Effector memory CD8-positive, alpha-beta T cell (primary cell): ENCODE results near the gene PBLD.
"Not testable (repeated sequence)": the region's sequence is repeated elsewhere in the genome, so short reads cannot be mapped to it uniquely, and the experiment has no call there.

Experiments used
- ATAC-seq: fragments of 150-1000 bp; cut with Tn5 transposase; replicated peaks from 2 replicates; pipeline ENCODE4 v1.10.0; 2021; ENCODE audit warnings: mild to moderate bottlenecking, moderate library complexity
- DNase-seq, 3 experiments: peaks; one replicate each; pipeline ENCODE4 v3.0.0; 2021
- H3K27ac Mint-ChIP-seq, 2 donors: one replicate each; pipeline ENCODE4 v1.8.0; 2022; ENCODE audit warnings: mild to moderate bottlenecking in 2 of 2, mixed read lengths in 2 of 2, moderate library complexity in 2 of 2
- H3K27me3 Mint-ChIP-seq, 2 donors: one replicate each; pipeline ENCODE4 v1.8.0; 2022; ENCODE audit warnings: mixed read lengths in 2 of 2
- H3K36me3 Mint-ChIP-seq: one replicate; pipeline ENCODE4 v1.8.0; 2022; ENCODE audit warnings: mild to moderate bottlenecking, moderate library complexity, mixed read lengths; ENCODE audit not compliant: insufficient read depth
- H3K4me1 Mint-ChIP-seq, 2 donors: one replicate each; pipeline ENCODE4 v1.8.0; 2022; ENCODE audit warnings: low read depth in 2 of 2, mixed read lengths in 2 of 2
- H3K4me3 Mint-ChIP-seq, 2 donors: one replicate each; pipeline ENCODE4 v1.8.0; 2022; ENCODE audit warnings: mild to moderate bottlenecking in 2 of 2, mixed read lengths in 2 of 2, moderate library complexity in 2 of 2
- H3K9me3 Mint-ChIP-seq, 2 donors: one replicate each; pipeline ENCODE4 v1.8.0; 2022; ENCODE audit warnings: mixed read lengths in 2 of 2

The PBLD gene

GRCh38 chr10:68280758-68281157 is 52.0 kb downstream of the PBLD start:
- ATAC-seq, result no peak
- H3K9me3 Mint-ChIP-seq, result no peaks in the 10 kb centered on the region
- H3K4me3 Mint-ChIP-seq, result no peak overlapping the region
- H3K27ac Mint-ChIP-seq, result peak overlapping the region in 1 of 2 donors; percentile 44
- no peaks in the 10 kb centered on the region for H3K36me3 Mint-ChIP-seq
- DNase-seq, result no peak
- no peaks in the 10 kb centered on the region for H3K27me3 Mint-ChIP-seq
- peaks cover 0 to 5% of the 10 kb centered on the region in 2 donors for H3K4me1 Mint-ChIP-seq

- not testable (repeated sequence) for H3K4me3 Mint-ChIP-seq, DNase-seq, ATAC-seq, H3K27ac Mint-ChIP-seq, H3K4me1 Mint-ChIP-seq, H3K9me3 Mint-ChIP-seq, H3K27me3 Mint-ChIP-seq, H3K36me3 Mint-ChIP-seq
Measured at GRCh38 chr10:68278906-68279753, 53.6 kb downstream of the PBLD start.

GRCh38 chr10:68277814-68278213 is 54.9 kb downstream of the PBLD start:
- H3K27ac Mint-ChIP-seq, H3K4me3 Mint-ChIP-seq, H3K36me3 Mint-ChIP-seq, H3K9me3 Mint-ChIP-seq, DNase-seq, H3K27me3 Mint-ChIP-seq, H3K4me1 Mint-ChIP-seq, ATAC-seq: not testable (repeated sequence)

GRCh38 chr10:68276224-68276623 is 56.5 kb downstream of the PBLD start:
- H3K4me3 Mint-ChIP-seq, result no peak overlapping the region
- no peak overlapping the region for H3K27ac Mint-ChIP-seq
- H3K9me3 Mint-ChIP-seq, result no peaks in the 10 kb centered on the region
- peaks cover 5% of the 10 kb centered on the region in 2 donors for H3K27me3 Mint-ChIP-seq
- ATAC-seq, result no peak
- peaks cover 0 to 5% of the 10 kb centered on the region in 2 donors for H3K4me1 Mint-ChIP-seq
- no peaks in the 10 kb centered on the region for H3K36me3 Mint-ChIP-seq
- DNase-seq, result no peak

GRCh38 chr10:68275600-68276126 is 57.1 kb downstream of the PBLD start:
- Mint-ChIP-seq H3K36me3 (no peaks in the 10 kb centered on the region), H3K27ac (no peak overlapping the region), H3K4me3 (no peak overlapping the region), H3K27me3 (peaks cover 9 to 11% of the 10 kb centered on the region in 2 donors), H3K9me3 (no peaks in the 10 kb centered on the region), H3K4me1 (peaks cover 0 to 5% of the 10 kb centered on the region in 2 donors)
- DNase-seq (no peak), ATAC-seq (no peak)

GRCh38 chr10:68272833-68273232 is 59.9 kb downstream of the PBLD start:
- no peak for DNase-seq
- Mint-ChIP-seq H3K27ac (no peak overlapping the region), H3K4me3 (no peak overlapping the region), H3K4me1 (peaks cover 0 to 5% of the 10 kb centered on the region in 2 donors), H3K27me3 (peaks cover 21 to 31% of the 10 kb centered on the region in 2 donors), H3K9me3 (no peaks in the 10 kb centered on the region), H3K36me3 (no peaks in the 10 kb centered on the region)
- ATAC-seq, result no peak

GRCh38 chr10:68271196-68271882 is 61.4 kb downstream of the PBLD start:
- Mint-ChIP-seq H3K27me3 (peaks cover 29 to 31% of the 10 kb centered on the region in 2 donors), H3K4me1 (peaks cover 0 to 5% of the 10 kb centered on the region in 2 donors), H3K36me3 (no peaks in the 10 kb centered on the region), H3K27ac (no peak overlapping the region), H3K9me3 (no peaks in the 10 kb centered on the region), H3K4me3 (no peak overlapping the region)
- DNase-seq (no peak), ATAC-seq (no peak)

GRCh38 chr10:68269562-68270290 is 63.0 kb downstream of the PBLD start:
- Mint-ChIP-seq H3K4me3 (no peak overlapping the region), H3K27me3 (peaks cover 29 to 31% of the 10 kb centered on the region in 2 donors), H3K36me3 (no peaks in the 10 kb centered on the region), H3K27ac (no peak overlapping the region), H3K4me1 (no peaks in the 10 kb centered on the region), H3K9me3 (no peaks in the 10 kb centered on the region)
- ATAC-seq (no peak), DNase-seq (no peak)

- Mint-ChIP-seq H3K4me3 (no peak overlapping the region), H3K27ac (no peak overlapping the region), H3K27me3 (peaks cover 0 to 12% of the 10 kb centered on the region in 2 donors), H3K4me1 (no peaks in the 10 kb centered on the region), H3K36me3 (peaks cover 3% of the 10 kb centered on the region), H3K9me3 (no peaks in the 10 kb centered on the region)
- no peak for DNase-seq
- no peak for ATAC-seq
Measured at GRCh38 chr10:68261132-68261856, 71.4 kb downstream of the PBLD start.

- no peak overlapping the region for H3K27ac Mint-ChIP-seq
- peaks cover 7 to 16% of the 10 kb centered on the region in 2 donors for H3K27me3 Mint-ChIP-seq
- H3K9me3 Mint-ChIP-seq, result no peaks in the 10 kb centered on the region
- peaks cover 3% of the 10 kb centered on the region for H3K36me3 Mint-ChIP-seq
- H3K4me3 Mint-ChIP-seq, result no peak overlapping the region
- DNase-seq (no peak), ATAC-seq (no peak)
- no peaks in the 10 kb centered on the region for H3K4me1 Mint-ChIP-seq
Measured at GRCh38 chr10:68253346-68253745, 79.4 kb downstream of the PBLD start.

- ATAC-seq (no peak), DNase-seq (no peak)
- H3K27me3 Mint-ChIP-seq, result peaks cover 7 to 26% of the 10 kb centered on the region in 2 donors
- H3K36me3 Mint-ChIP-seq, result peaks cover 3% of the 10 kb centered on the region
- no peak overlapping the region for H3K4me3 Mint-ChIP-seq
- no peaks in the 10 kb centered on the region for H3K4me1 Mint-ChIP-seq
- H3K9me3 Mint-ChIP-seq, result no peaks in the 10 kb centered on the region
- H3K27ac Mint-ChIP-seq, result no peak overlapping the region
Measured at GRCh38 chr10:68251625-68252495, 80.9 kb downstream of the PBLD start.

GRCh38 chr10:68251151-68251550 is 81.6 kb downstream of the PBLD start:
- peak overlapping the region in 1 of 2 donors; percentile 38 for H3K27ac Mint-ChIP-seq
- H3K36me3 Mint-ChIP-seq, result peaks cover 3% of the 10 kb centered on the region
- H3K9me3 Mint-ChIP-seq, result no peaks in the 10 kb centered on the region
- H3K4me1 Mint-ChIP-seq, result no peaks in the 10 kb centered on the region
- DNase-seq (no peak), ATAC-seq (no peak)
- H3K4me3 Mint-ChIP-seq, result no peak overlapping the region
- H3K27me3 Mint-ChIP-seq, result peaks cover 0 to 26% of the 10 kb centered on the region in 2 donors
